HK-2 (cell line): ENCODE data around the gene SEPTIN11.
"Not testable (repeated sequence)": the region's sequence is repeated elsewhere in the genome, so short reads cannot be mapped to it uniquely, and the experiment has no call there.

ENCODE experiments used
- DNase-seq: peaks from one replicate; pipeline ENCODE4 v3.0.0-alpha.2; 2018; ENCODE audit not compliant: unreplicated experiment

The SEPTIN11 gene

GRCh38 chr4:76952071-76952470 lies 2.5 kb downstream of the SEPTIN11 start:
- DNase-seq: no peak

- DNase-seq: no peak
These were observed 3.4 kb downstream of the SEPTIN11 start for GRCh38 chr4:76952656-76953582.

DNA sequence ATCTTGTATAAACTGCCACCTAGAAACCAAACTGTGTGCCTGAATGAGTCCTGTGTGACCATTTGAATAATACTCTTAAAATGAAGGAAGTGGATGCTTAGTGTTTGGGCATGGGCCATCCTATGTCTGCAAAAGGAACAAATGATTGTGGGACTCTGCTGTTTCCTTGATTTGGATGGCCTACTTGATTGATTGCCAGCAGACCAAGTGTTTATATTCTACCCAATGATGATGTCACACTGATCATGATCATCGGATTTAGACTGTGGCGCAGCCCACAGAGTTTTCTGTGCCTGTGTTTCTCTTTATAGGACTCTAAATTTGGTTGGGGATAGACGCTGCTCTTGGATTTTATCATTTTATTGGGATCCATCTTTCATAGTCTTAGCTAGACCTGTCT lies 4.4 kb downstream of the SEPTIN11 start:
- DNase-seq: no peak

DNA sequence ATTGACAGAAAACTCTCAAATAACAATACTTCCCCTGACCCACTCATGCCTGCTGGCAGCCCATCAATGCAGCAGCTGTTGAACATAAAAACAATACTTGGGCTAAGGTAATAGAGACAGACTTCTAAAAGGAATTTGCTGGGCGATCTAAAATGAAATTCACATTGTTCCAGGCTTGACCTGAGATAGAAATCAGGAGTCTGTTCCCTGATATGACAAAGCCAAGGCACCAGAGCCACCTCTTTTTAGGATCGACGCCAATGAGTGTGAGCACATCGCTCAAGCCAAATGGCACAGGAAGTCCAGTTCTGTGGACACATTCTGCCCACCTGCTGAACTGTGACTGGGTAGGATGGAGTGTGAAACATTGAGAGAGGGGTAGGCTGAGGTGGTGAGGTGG lies 4.9 kb downstream of the SEPTIN11 start:
- no peak for DNase-seq

DNA sequence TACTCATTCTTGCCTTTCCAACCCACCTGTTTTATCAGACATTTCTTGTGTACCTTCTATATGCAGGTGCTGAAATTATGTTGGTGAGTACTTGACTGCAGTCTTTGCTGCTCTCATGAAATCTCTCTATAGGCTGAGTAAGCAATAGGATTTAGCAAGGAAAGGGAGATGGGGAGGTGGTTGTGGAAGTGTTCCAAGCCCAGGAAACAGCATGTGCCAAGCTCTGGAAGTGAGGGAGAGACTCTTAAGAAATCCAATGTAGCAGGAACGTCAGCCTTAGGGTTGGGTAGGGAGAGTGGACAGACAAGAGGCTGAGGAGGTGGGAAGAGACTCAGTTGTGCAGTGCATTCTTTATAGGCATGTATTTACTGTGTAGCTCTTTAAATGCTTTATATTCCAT lies 5.6 kb downstream of the SEPTIN11 start:
- no peak for DNase-seq

DNA sequence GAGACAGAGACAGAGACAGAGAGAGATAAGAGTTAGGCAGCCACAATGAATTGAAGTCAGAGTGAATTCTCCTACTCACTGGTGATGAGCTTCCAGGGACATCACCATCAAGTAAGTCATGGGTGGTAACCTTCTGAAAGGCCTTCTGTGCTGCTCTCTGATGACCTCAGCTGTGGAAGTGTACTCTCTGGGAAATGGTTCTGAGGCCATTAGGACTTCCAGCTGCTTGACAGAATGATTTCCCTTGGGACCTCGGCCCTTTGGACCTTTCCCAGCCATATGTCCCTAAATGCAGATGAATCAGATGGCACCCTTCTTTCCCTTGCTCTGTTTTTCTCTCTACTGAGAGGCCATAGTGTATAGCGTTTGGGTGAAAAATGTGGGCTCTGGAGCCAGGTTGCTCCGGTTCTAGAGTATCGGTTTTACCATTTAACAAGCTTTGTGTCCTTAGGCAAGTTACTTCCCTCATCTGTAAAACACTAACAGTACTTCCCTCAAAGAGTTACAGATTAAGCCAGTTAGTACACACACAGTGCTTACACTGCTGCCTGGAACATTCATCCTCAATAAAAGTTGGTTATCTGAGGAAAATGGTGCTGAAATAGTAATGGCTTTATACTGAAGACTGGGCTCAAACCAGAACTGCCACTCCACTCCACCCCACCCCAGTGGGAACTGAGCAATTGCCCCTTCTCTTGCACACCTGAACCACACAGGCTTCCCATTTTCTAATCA lies 7.6 kb downstream of the SEPTIN11 start:
- DNase-seq: no peak

GRCh38 chr4:76958891-76959290 lies 9.3 kb downstream of the SEPTIN11 start:
- no peak for DNase-seq

GRCh38 chr4:76960014-76960413 lies 10.5 kb downstream of the SEPTIN11 start:
- DNase-seq: no peak

GRCh38 chr4:76962406-76963130 lies 13.0 kb downstream of the SEPTIN11 start:
- no peak for DNase-seq

DNA sequence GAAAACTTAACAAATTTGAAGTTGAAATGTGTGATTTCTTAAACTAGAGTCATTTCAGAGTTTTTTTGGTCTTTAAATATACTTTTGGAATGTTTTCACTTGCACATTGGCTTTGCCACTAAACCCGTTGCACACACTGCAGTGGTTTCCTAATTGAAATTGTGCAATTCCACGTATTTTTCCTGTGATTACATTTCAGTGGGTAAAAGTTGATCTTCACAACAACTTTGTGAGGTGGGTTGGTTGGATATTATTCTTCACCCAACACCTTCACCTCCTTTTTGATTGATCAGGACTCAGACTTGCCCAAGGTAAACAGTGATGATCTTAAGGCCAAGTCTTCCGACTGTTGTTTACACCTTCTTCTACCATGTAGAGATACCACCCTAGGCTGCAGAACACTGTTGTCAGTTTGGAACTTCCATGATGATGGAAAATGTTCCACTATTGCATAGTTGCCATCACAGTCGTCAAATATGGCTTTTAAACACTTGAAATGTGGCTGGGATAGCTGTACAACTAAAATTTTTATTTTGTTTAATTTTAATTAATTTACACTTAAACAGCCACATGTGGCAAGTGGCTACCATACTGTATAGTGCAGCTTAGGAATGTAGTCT lies 13.7 kb downstream of the SEPTIN11 start:
- no peak for DNase-seq

- DNase-seq: not testable (repeated sequence)
These were observed 14.4 kb downstream of the SEPTIN11 start for GRCh38 chr4:76963927-76964326.

DNA sequence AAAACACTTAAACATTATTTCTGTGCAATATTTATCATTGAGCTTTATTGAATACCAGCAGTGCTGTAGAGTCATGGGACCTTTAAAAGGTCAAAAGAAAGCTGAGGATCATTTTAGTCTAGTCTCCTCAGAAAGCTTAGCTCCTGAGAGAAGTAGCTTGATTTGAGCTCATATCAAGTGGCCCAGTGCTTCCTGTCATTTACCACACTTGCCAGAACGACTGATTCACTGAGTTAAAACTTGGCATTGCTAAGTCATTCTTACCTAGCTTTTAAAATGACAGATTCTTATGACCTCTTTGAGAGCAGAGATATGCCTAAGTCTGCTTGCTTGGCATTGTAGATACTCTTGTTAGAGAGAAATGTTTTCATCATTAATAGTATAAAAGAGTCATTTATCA lies 15.2 kb downstream of the SEPTIN11 start:
- no peak for DNase-seq

DNA sequence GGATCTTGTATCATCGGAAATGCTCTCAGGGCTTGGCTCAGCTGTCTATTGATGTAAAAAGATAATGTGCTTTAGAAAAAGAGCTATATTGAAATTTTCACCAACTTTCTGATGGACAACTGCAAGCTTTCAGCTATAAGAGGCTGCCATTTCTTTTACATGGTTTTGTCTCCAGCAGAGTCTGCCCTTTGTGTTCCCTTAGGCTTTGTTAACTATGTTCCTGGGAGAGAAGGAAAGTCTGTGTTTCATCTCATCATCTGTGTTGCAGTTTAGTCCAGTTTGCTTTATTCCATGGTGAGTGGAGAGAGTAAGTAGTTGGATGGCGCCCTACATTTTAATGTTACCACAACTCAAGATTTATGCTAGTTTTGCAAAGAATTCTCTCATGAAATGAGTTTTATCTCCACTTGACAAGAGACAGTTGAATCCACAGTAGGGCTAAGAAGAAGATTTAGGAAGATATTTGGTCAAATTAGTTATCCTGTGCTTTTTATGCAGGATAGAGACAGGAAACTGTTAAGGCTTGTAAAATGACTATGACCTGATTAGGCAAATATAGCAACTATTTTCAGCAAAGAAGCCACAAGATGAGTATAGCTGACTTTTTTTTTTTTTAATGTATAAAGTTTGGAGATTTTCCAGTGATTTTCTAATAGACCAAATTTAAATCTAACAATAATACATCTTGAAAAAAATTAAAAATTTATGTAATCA lies 16.5 kb downstream of the SEPTIN11 start:
- no peak for DNase-seq

- DNase-seq: no peak
These were observed 19.4 kb downstream of the SEPTIN11 start for GRCh38 chr4:76968937-76969336.

- no peak for DNase-seq
These were observed 19.9 kb downstream of the SEPTIN11 start for GRCh38 chr4:76969495-76969894.

DNA sequence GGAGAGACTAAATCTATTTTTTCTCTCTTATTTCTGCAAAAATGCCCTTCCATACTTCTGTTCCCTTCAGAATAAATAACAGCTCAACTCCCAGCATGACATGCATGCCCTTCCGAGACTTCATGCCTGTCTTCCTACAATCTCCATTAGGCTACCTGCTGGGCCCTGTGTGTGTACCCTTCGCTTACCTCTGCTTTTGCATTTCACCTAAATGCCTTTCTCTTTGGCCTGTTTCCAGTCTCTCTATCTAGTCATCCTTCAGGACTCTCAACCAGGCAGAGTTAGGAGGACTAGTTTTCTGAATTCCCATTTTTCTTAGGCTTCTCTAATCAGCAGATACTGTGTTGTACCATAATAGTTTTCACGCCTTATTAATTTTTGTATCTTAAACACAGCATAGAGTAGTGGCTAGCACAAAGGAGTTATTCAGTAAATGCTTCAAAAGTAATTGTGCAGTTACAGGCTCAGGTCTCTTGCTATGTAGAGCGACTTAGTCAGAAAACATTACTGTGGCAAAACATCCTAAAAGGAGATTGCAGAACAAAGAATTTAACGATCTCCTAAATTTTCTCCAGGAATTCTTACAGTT lies 20.5 kb downstream of the SEPTIN11 start:
- DNase-seq: no peak

- DNase-seq: no peak
These were observed 22.8 kb downstream of the SEPTIN11 start for GRCh38 chr4:76972306-76972705.

DNA sequence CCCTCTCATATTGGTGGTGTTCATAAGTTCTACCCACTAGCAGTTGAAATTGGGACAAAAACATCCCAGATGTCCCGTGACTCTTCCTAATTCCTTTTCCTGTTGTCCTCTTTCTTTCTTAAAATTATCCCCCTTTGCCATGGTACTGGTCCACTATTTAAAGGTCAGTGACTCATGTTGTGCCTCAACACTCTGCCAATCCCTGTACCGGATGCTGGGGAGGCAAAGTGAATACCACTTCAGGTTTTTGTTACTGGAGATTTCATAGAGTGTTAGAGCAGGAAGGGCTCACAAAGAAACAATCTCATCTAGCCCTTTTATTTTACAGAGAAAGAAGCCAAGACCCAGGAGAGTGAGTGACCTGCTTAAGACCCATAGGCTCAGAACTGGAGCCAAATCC lies 24.6 kb downstream of the SEPTIN11 start:
- no peak for DNase-seq

- DNase-seq: no peak
These were observed 27.6 kb downstream of the SEPTIN11 start for GRCh38 chr4:76977113-76977512.

DNA sequence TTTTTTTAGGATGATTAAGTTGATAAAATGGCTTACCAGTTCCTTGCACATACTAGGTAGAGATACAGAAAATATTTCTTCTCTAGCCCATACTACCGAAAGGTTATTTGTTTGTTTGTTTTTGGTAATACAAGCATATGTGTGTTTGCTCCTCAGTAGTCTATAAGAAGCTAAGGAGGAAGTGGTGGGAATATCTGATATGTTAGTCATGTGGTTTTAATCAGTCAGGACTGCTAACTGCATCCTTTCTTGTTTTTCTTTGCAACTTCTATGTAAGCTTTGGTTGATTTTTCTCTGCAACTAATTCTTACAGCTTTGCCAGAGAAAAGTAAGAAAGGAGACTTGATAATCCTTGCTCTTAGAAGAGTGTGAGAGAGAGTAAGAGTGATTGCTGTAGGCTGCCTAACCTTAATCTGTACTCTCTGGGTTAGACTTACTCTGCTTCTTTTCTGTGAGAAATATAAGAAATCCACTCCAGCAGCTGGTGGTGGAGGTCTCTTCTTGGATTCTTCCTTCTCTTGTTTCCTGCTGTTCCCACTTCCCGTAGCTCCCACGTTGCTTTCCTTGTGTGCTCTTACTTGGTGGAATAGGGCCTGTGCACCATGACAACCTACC lies 28.3 kb downstream of the SEPTIN11 start:
- no peak for DNase-seq
